Upper lobe of left lung (tissue), 4 donors: Measurements from ENCODE around the gene ANK3.

Experiments
- POLR2A ChIP-seq, 4 donors: fragments of 450-650 bp; IDR thresholded peaks; one replicate each; pipeline ENCODE4 v1.5.1; 2016 to 2017; ENCODE audit warnings: antibody characterized with exemption in 4 of 4, mild to moderate bottlenecking in 2 of 4
- TF ChIP-seq, protein P1 (sequence below), 6 experiments: fragments of 450-650 bp in 4 of 6; fragments of 200-600 bp in 2 of 6; sonication (generic) in 2 of 6; IDR thresholded peaks; one replicate each; pipeline ENCODE4 v1.5.1; 2016 to 2019; ENCODE audit warnings: antibody characterized with exemption in 6 of 6

DNA sequence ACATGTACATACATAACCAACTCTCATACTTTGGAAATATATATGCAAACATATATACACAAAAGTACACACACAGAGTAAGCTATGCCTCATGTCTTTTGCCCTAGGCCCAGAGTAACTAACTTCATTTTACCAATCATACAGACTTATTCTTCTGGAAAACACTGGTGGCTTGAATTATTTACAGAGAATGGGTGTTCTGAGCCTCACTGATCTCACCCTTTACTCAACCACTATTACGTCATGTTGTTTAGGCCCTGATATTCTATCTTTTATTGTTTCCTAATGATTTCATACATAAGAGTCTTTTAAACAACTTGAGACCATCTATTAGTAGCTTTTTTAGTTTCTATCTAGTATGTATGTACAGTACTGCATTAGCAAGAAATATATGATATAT lies 43.0 kb downstream of the ANK3 start:
- TF ChIP-seq, protein P1, sequence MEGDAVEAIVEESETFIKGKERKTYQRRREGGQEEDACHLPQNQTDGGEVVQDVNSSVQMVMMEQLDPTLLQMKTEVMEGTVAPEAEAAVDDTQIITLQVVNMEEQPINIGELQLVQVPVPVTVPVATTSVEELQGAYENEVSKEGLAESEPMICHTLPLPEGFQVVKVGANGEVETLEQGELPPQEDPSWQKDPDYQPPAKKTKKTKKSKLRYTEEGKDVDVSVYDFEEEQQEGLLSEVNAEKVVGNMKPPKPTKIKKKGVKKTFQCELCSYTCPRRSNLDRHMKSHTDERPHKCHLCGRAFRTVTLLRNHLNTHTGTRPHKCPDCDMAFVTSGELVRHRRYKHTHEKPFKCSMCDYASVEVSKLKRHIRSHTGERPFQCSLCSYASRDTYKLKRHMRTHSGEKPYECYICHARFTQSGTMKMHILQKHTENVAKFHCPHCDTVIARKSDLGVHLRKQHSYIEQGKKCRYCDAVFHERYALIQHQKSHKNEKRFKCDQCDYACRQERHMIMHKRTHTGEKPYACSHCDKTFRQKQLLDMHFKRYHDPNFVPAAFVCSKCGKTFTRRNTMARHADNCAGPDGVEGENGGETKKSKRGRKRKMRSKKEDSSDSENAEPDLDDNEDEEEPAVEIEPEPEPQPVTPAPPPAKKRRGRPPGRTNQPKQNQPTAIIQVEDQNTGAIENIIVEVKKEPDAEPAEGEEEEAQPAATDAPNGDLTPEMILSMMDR (IDR thresholded peaks at IDR 0.05), result no peak
- TF ChIP-seq POLR2A (IDR thresholded peaks at IDR 0.05), result no peak
